Keratinocyte (primary cell): ENCODE data around the gene FMNL2. TPM values are rescaled to one million over a fixed set of nuclear protein-coding genes. Genes with fewer than 3 reads are reported as not detected.

Experiments
- DNase-seq: peaks from one replicate; pipeline ENCODE4 v3.0.0-alpha.2; 2011; ENCODE audit warnings: low read depth, missing footprints, low spot score
- FAIRE-seq: peaks from 2 replicates; lab custom pipeline; 2011; peaks lifted over from hg19 to GRCh38; lab: Jason Lieb, UNC
- H2AFZ ChIP-seq: 2 replicates; pipeline ENCODE4 v1.6.0; 2012; ENCODE audit warnings: low read length, control low read depth, inconsistent platforms; ENCODE audit not compliant: control insufficient read depth
- H3K27ac ChIP-seq: 2 replicates; pipeline ENCODE4 v1.5.1; 2011; ENCODE audit warnings: low read length; ENCODE audit not compliant: control insufficient read depth, insufficient read depth
- H3K27me3 ChIP-seq: 3 replicates; pipeline ENCODE4 v1.6.0; 2011; ENCODE audit warnings: low read length; ENCODE audit not compliant: control insufficient read depth, insufficient read depth; ENCODE audit errors: extremely low read depth
- H3K36me3 ChIP-seq, 2 experiments: 2 replicates in 1 of 2; 3 replicates in 1 of 2; pipeline ENCODE4 v1.5.1; 2011; ENCODE audit warnings: low read length in 2 of 2, mild to moderate bottlenecking in 1 of 2; ENCODE audit not compliant: control insufficient read depth in 2 of 2, insufficient read depth in 2 of 2; ENCODE audit errors: extremely low read depth in 1 of 2
- H3K4me1 ChIP-seq: 3 replicates; pipeline ENCODE4 v1.5.1; 2011; ENCODE audit warnings: low read length; ENCODE audit not compliant: control insufficient read depth, insufficient read depth; ENCODE audit errors: extremely low read depth
- H3K4me2 ChIP-seq: 3 replicates; pipeline ENCODE4 v1.6.0; 2011; ENCODE audit warnings: low read depth, low read length; ENCODE audit not compliant: control insufficient read depth, insufficient read depth; ENCODE audit errors: extremely low read depth
- H3K4me3 ChIP-seq, 3 experiments: fragments of 200-600 bp in 1 of 3; sonication (generic) in 1 of 3; 2 replicates in 2 of 3; 3 replicates in 1 of 3; pipeline ENCODE4 v1.5.1; 2011 to 2016; ENCODE audit warnings: low read length in 3 of 3, mild to moderate bottlenecking in 3 of 3, control low read depth in 2 of 3, inconsistent platforms in 1 of 3, low read depth in 1 of 3, mixed read lengths in 1 of 3, mixed run types in 1 of 3, moderate library complexity in 1 of 3; ENCODE audit not compliant: control insufficient read depth in 2 of 3, insufficient read depth in 2 of 3; ENCODE audit errors: extremely low read depth in 1 of 3
- H3K79me2 ChIP-seq: 2 replicates; pipeline ENCODE4 v1.6.0; 2012; ENCODE audit warnings: low read length; ENCODE audit not compliant: control insufficient read depth, insufficient read depth
- H3K9ac ChIP-seq: 3 replicates; pipeline ENCODE4 v1.6.0; 2011; ENCODE audit warnings: low read length; ENCODE audit not compliant: control insufficient read depth, insufficient read depth; ENCODE audit errors: extremely low read depth
- H3K9me1 ChIP-seq: 3 replicates; pipeline ENCODE4 v1.6.0; 2011; ENCODE audit warnings: low read length; ENCODE audit not compliant: control insufficient read depth, insufficient read depth; ENCODE audit errors: extremely low read depth
- H3K9me3 ChIP-seq: 2 replicates; pipeline ENCODE4 v1.5.1; 2012; ENCODE audit warnings: low read depth, low read length; ENCODE audit not compliant: control insufficient read depth
- H4K20me1 ChIP-seq: 3 replicates; pipeline ENCODE4 v1.6.0; 2011; ENCODE audit warnings: low read length; ENCODE audit not compliant: control insufficient read depth, insufficient read depth; ENCODE audit errors: extremely low read depth
- CTCF ChIP-seq, 3 experiments: IDR thresholded peaks in 1 of 3; conservative IDR thresholded peaks in 1 of 3; optimal IDR thresholded peaks in 1 of 3; 2 replicates in 2 of 3; 3 replicates in 1 of 3; pipeline versions ENCODE3 to v1.5.1; 2011; ENCODE audit warnings: low read length in 3 of 3, mild to moderate bottlenecking in 3 of 3, moderate library complexity in 2 of 3, control low read depth in 1 of 3, inconsistent platforms in 1 of 3; ENCODE audit not compliant: insufficient read depth in 2 of 3; ENCODE audit errors: extremely low read depth in 1 of 3
- EZH2 ChIP-seq: IDR thresholded peaks from one replicate; pipeline ENCODE4 v1.6.1; 2012; ENCODE audit warnings: inconsistent platforms, mild to moderate bottlenecking, low read length, moderate library complexity
- dilution Hi-C: fragments of 300-500 bp; cut with MboI; formaldehyde crosslinking; loops from one replicate; pipeline ENCODE4 v1.7.0; 2020; ENCODE audit warnings: low sequenced_read_pairs; ENCODE audit not compliant: extremely low pct_ligation_motif_present
- polyA plus RNA-seq, 5 experiments: library from polyadenylated mRNA; depleted of rRNA in 3 of 5; stranded (reverse) in 3 of 5; stranded (forward) in 1 of 5; unstranded in 1 of 5; fragments of >200 nt; gene quantifications; 1 replicate in 1 of 5; 2 replicates in 3 of 5; 3 replicates in 1 of 5; pipeline versions ENCODE4 v1.2.1 to v1.2.3, GENCODE V29; 2011 to 2012; ENCODE audit warnings: missing spikeins in 2 of 5, low read depth in 1 of 5, low replicate concordance in 1 of 5

Gene FMNL2
- polyA plus RNA-seq, 1 donor (not counting 4 experiments of a cell fraction or from before 2014, with no cell fraction given) = 62.7 TPM

- no peak overlapping the region for H3K4me2 ChIP-seq
- H3K27me3 ChIP-seq = no peaks in the 10 kb centered on the region
- no peaks in the 10 kb centered on the region for H3K4me1 ChIP-seq
- no peak for TF ChIP-seq EZH2
- TF ChIP-seq CTCF (optimal IDR thresholded peaks at IDR 0.05 in 1 of 3, IDR thresholded peaks at IDR 0.05 in 1 of 3, conservative IDR thresholded peaks at IDR 0.05 in 1 of 3; ENCODE audit: extremely low read depth in 1 of 3, insufficient read depth in 2 of 3, low read length in 3 of 3) = no peak
- no peak overlapping the region for H3K27ac ChIP-seq
- dilution Hi-C loops = no loop called here
- H2AFZ ChIP-seq = no peak overlapping the region
- H3K9me3 ChIP-seq = no peaks in the 10 kb centered on the region
- H3K9ac ChIP-seq = no peak overlapping the region
- DNase-seq (no peak), FAIRE-seq (no peak)
- no peaks in the 10 kb centered on the region for H4K20me1 ChIP-seq
- H3K9me1 ChIP-seq = no peaks in the 10 kb centered on the region
- peaks cover 0 to 5% of the 10 kb centered on the region in 2 experiments for H3K36me3 ChIP-seq
- H3K79me2 ChIP-seq = peaks cover 2% of the 10 kb centered on the region
- no peak overlapping the region for H3K4me3 ChIP-seq
Measured at GRCh38 chr2:152603166-152603565, 268.2 kb downstream of the FMNL2 start.

- Histone ChIP-seq H3K9me1 (no peaks in the 10 kb centered on the region), H3K4me2 (no peak overlapping the region), H2AFZ (no peak overlapping the region), H4K20me1 (no peaks in the 10 kb centered on the region), H3K9ac (no peak overlapping the region), H3K36me3 (peaks cover 0 to 9% of the 10 kb centered on the region in 2 experiments), H3K9me3 (no peaks in the 10 kb centered on the region), H3K27me3 (no peaks in the 10 kb centered on the region), H3K4me1 (no peaks in the 10 kb centered on the region), H3K79me2 (peaks cover 2% of the 10 kb centered on the region), H3K4me3 (no peak overlapping the region), H3K27ac (no peak overlapping the region)
- no peak for FAIRE-seq
- no peak for DNase-seq
- TF ChIP-seq EZH2 (no peak), CTCF (optimal IDR thresholded peaks at IDR 0.05 in 1 of 3, IDR thresholded peaks at IDR 0.05 in 1 of 3, conservative IDR thresholded peaks at IDR 0.05 in 1 of 3; ENCODE audit: extremely low read depth in 1 of 3, insufficient read depth in 2 of 3, low read length in 3 of 3) (no peak)
- dilution Hi-C loops = no loop called here
Measured at GRCh38 chr2:152606081-152606480, 271.1 kb downstream of the FMNL2 start.
